Measurements from ENCODE around the gene TOPAZ1.
"Not testable (repeated sequence)": the region's sequence is repeated elsewhere in the genome, so short reads cannot be mapped to it uniquely, and the experiment has no call there.

Gene TOPAZ1

GRCh38 chr3:44334326-44334725 is 92.6 kb downstream of the TOPAZ1 start:
- DNase-seq, result no peak

- peak in 3 of 14 donors; percentile 2 to 13 (median 7) for DNase-seq
Observed at GRCh38 chr3:44337248-44337785, 95.6 kb downstream of the TOPAZ1 start.

- peak; percentile 79 to 99 (median 97) for DNase-seq
Observed at GRCh38 chr3:44338010-44338827, 96.5 kb downstream of the TOPAZ1 start, which contains the start of gene TCAIM. TSS of gene TCAIM (plus strand) at chr3:44338766. CDS start at chr3:44354783, 16,017 bp downstream.

DNA sequence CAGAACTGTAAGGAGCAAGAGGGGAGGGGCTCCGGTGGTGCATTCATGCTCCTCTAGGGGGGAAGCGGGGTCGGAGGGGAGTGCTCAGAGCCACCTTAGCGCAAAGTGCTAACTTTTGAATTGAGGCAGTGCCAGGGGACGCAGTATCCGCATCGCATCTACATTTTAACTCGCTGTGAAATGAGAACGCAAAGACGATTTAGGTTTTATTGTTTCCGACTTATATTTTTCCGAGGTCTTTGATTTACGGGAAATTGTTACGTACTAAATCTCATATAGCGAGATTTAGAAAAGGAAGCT is 97.1 kb downstream of the TOPAZ1 start:
- no peak for DNase-seq

DNA sequence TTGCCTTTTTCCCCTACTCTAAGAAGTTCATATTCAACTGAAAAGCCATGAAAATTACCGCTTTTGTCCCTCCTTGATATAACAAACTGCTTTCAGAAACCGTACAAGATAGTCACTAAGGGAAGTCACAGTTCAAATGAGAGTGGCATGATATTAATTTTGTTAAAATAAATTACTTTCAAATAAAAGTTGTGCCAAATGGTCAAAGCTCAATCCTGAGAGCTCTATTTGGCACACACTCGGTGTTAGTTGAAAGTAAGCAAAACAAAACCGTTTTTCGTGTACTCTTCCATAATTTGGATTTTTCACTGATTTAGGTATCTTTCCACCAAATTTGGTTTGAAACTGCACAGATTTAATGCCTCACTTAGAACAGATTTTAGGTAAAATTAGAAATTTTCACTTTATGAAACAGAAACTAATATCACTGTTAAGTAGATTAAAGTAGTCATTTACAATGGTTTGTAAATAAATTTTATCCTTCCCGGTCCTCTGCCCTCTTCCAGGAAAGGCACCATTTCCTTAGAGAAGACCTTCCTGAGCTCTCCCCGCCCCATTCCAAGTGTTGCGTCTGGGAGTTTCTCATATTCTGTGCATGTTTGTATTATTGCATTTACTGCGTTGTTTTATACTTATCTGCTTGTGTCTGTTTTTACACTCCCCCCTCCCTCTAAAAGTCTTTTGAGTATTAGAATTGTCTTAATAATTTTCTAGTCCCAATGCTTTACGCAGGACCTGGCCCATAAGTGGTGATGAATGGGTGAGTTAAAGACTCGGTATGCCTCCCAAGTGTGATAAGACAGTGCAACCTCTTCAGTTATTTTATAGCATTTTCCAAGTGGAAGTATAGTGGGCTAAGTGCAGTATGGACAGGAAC is 97.7 kb downstream of the TOPAZ1 start:
- DNase-seq, result peak in 2 of 14 donors; percentile 0 to 2

DNA sequence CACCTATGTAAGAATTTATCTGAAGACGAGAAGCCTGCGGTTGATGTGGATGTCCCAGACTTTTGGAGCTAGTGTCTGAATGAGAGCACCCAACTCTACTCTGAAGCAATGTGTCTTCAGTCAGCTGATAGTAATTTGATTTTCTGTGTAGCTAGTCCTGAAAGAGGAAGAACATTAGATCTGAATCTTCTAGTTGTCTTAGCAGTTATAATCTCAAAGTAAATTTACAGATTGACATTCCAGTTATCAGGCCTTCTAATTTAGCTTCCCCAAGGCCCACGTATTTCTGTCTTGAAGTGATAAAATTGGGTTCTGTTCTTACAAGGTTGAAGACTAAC is 98.3 kb downstream of the TOPAZ1 start:
- no peak for DNase-seq

GRCh38 chr3:44342176-44342790 is 100.6 kb downstream of the TOPAZ1 start:
- DNase-seq, result no peak

DNA sequence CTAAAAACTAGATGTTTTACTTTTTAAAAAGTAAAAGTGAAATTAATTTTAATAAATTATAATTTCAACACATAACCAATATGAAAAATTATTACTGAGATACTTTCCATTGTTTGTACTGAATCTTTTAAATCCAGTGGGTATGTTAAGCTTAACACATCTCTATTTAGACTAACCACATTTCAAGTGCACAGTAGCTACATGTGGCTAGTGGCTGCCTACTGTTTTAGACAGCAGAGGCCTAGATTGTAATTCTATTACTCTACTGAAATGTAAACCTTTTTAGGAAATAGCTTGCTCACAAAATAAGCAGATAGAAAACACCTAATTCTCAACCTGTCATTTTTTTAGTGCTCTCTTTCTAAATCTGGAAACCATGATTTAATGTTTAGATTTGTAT is 101.7 kb downstream of the TOPAZ1 start:
- no peak for DNase-seq

GRCh38 chr3:44346590-44346989 is 104.9 kb downstream of the TOPAZ1 start:
- DNase-seq, result not testable (repeated sequence)

DNA sequence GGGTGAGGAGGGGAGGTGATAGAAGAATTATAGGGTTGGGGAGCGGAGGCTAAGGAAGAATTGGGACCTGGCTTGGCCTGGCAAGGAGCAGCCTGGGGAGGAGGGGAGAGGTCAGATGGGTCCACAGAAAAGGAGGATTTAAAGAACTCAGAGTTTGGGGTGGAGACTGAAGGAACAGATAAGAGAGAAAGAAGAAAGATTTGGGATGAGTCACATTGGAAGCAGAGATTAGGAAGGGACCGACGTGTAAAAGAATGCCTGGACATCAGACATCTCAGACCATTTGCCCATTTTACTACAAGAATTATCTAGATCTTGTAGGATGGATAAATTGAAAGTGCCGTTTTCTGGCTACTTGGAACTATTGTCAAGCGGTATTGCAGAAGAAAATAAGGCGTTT is 107.3 kb downstream of the TOPAZ1 start:
- no peak for DNase-seq

- DNase-seq, result no peak
Observed at GRCh38 chr3:44353355-44353924, 111.8 kb downstream of the TOPAZ1 start.

- DNase-seq, result peak in 1 of 14 donors; percentile 28
Observed at GRCh38 chr3:44355362-44356033, 113.8 kb downstream of the TOPAZ1 start.

GRCh38 chr3:44359146-44359751 is 117.6 kb downstream of the TOPAZ1 start:
- DNase-seq, result no peak

DNA sequence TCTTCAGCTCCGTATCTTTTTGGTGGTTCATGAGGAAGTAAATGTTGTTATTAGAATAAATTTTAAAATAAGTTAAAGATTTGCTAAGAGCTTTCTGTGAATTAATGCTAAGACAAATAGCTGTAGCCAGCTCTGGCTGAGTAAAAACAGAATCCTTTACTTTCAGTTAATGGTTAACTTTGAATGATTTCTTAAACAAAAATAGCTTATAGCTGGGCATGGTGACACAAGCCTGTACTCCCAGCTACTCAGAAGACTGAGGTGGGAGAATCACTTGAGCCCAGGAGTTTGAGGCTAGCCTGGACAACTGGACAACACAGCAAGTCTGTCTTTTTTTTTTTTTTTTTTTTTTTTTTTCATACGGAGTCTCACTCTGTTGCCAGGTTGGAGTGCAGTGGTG is 121.9 kb downstream of the TOPAZ1 start:
- DNase-seq, result no peak

GRCh38 chr3:44365952-44366351 is 124.3 kb downstream of the TOPAZ1 start:
- no peak for DNase-seq

- DNase-seq, result no peak
Observed at GRCh38 chr3:44375450-44375849, 133.8 kb downstream of the TOPAZ1 start.
